Head of caudate nucleus (tissue), 42 donors: ENCODE data around the gene BCL7A.
A peak's percentile ranks its signal among the peaks of the same experiment; 100 is the strongest.

Experiments used
- DNase-seq, 42 donors: peaks; one replicate each; pipeline versions ENCODE4 v3.0.0 to v3.0.0-alpha.2; 2020 to 2021; ENCODE audit warnings: mixed read lengths in 7 of 42
- intact Hi-C: fragments of 100-400 bp; cut with DNase I; formaldehyde crosslinking; loops from one replicate; pipeline ENCODE4 v1.15.0; 2022

BCL7A gene

DNA sequence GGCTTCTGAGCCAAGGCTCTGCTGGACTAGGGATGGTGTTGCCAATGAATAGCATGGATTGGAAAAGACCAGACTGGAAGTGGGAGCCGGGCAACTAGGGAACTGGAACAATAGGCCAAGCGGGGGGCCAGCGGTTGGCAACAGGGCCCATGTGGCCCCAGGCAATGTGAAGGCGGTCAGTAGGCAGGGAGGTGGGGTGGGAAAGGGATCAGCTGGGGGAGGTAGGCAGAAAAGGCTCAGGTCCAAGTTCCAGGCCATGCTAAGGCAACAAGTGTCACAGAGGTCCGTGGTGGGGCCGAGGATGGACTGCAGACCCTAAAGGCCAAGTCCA is 42.0 kb downstream of the BCL7A start:
- intact Hi-C loops = no loop called here
- no peak for DNase-seq

- intact Hi-C loops = no loop called here
- peak; percentile 65 to 95 (median 89) for DNase-seq
These were observed 42.5 kb downstream of the BCL7A start for GRCh38 chr12:122064025-122064777.

DNA sequence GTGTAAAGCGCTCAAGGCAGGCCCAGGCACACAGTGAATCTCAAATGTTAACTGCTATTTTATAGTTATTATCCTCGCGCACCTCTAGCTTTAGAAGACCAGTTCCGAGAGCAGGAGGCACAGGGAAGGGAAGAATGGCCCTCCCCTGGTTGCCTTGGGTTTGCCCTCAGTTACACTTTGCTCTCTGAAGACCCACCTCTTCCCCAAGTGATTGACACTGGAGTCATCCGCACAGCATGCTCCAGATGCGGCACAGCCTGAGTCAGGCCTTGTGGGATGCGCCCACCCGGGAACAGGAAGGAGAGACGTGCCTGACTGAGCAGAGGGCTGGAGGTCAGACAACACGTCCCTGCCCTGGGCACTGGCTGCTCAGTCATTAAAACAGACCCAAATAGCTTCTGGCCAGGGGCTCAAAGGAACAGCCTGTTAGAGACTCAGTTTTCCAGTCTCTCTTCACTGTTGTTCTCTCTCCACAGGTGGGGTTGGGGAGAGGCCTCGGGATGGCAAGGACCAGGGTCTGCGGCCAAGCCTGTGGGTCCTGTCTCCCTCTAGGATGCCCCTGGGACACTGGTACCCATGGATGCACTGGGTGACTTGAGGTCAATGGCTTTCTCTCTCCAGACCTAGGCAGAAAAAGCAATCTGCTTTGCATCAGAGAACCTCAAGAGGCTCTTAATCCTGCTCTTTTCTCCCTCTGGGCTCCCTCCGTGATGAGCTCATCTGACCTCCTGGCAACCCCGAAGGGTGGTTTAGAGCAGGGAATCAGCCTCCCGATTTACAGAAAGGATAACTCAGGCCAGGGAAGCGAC is 43.3 kb downstream of the BCL7A start:
- peak in 36 of 42 donors; percentile 29 to 84 (median 64) for DNase-seq
- intact Hi-C loops = no loop called here

DNA sequence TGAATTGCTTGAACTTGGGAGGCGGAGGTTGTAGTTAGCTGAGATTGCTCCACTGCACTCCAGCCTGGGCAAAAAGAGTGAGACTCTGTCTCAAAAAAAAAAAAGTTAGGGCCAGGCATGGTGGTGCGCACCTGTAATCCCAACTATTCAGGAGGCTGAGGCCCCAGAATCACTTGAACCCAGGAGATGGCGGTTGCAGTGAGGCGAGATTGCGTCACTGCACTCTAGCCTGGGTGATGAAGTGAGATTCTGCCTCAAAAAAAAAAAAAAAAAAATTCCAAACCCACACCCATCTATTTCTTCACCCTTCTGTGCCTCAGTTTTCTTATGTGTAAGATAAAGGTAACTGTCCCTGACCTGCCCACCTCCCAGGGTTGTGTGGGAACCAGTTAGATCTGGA is 45.9 kb downstream of the BCL7A start:
- no peak for DNase-seq
- intact Hi-C loops = no loop called here

DNA sequence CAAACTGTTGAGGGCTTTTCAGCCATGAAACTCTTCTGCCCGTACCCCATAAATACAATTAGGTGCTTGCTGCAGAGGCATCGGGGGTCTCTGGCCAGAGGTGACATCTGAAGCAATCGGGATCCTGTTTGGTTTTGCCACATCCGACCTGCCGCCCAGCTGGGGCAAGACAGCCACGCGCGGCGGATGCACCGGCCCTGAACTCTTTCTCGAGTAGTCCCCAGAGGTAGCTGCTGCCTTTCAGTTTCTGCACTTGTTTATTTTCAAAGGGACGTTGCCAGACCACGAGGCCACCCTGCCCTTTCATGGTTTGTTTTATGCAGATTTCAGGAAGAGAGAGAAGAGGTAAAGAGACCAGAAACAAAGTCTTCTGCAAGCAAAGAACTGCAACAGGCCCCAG is 46.3 kb downstream of the BCL7A start:
- DNase-seq = no peak
- intact Hi-C loops = no loop called here

- intact Hi-C loops = no loop called here
- DNase-seq = peak in 2 of 42 donors; percentile 46 to 54
These were observed 50.6 kb downstream of the BCL7A start for GRCh38 chr12:122072031-122072970.

DNA sequence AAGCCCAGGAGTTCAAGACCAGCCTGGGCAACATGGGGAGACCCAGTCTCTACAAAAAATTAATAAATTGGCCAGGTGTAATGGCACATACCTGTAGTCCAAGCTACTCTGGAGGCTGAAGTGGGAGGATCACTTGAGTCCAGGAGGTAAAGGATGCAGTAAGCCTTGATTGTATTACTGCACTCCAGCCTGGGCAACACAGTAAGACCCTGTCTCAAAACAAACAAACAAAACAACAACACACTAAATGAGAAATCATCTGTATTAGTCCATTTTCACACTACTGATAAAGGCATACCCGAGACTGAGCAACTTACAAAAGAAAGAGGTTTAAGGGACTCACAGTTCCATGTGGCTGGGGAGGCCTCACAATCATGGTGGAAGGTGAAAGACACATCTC is 52.1 kb downstream of the BCL7A start:
- intact Hi-C loops = no loop called here
- DNase-seq = no peak

- peak in 1 of 42 donors; percentile 17 for DNase-seq
- intact Hi-C loops = loop anchor here (5.0 kb wide), 1 partner anchor 40 kb away; no protein-coding TSS in a partner anchor
These were observed 55.2 kb downstream of the BCL7A start for GRCh38 chr12:122076743-122077495.

DNA sequence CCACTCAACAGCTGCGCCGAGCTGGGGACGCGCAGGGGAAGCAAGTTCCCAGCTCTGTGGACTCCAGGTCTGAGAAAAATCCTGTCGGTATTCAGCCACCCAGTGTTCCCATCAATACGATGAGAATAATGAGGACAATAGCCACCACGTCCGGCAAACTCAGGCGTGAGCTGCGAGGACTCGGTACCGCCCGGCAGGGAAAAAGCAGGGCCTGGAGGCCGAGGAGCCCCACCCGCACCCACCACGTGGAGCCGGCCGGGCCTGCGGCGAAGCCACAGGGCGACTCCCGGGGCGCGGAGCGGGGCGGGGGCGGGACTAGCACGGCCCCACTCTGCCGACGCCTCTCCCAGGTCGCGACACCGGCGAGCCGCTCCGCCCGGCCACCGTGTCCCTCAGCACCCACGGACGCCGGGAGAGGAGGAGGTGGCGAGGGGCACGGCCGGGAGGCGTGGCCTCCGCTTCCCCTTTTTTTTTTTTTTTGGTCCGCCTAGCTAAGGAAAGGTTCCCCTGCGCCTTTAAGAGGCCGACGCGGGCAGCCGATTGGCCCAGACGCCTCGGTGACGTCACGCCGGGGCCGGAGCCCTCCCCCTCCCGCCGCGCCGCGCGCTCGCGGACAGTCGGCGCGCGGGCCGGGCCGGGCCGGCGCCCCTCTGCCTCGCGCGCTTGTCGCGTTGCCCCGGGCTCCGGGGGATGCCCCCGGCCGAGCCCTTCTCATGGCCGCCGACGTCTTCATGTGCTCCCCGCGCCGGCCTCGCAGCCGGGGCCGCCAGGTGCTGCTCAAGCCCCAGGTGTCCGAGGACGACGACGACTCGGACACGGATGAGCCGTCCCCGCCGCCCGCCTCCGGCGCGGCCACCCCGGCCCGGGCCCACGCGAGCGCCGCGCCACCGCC is 56.7 kb downstream of the BCL7A start, which contains the start of gene MLXIP:
MLXIP (plus strand) TSS at position 616 of the 892 bp plus-strand sequence; CDS start at position 714, 98 bp downstream.
- peak; percentile 82 to 98 (median 96) for DNase-seq
- intact Hi-C loops = loop anchor here (5.0 kb wide), 1 partner anchor 39 kb away; no protein-coding TSS in a partner anchor

GRCh38 chr12:122079033-122079531 is 57.4 kb downstream of the BCL7A start:
- DNase-seq = peak in 8 of 42 donors; percentile 15 to 53 (median 36)
- intact Hi-C loops = loop anchor here (5.0 kb wide), 1 partner anchor 38 kb away; no protein-coding TSS in a partner anchor

GRCh38 chr12:122079532-122080081 is 57.9 kb downstream of the BCL7A start:
- intact Hi-C loops = loop anchor here (5.0 kb wide), 1 partner anchor 38 kb away; no protein-coding TSS in a partner anchor
- peak in 1 of 42 donors; percentile 44 for DNase-seq

GRCh38 chr12:122080149-122081082 is 58.7 kb downstream of the BCL7A start:
- intact Hi-C loops = no loop called here
- peak in 33 of 42 donors; percentile 37 to 78 (median 59) for DNase-seq

GRCh38 chr12:122081083-122081696 is 59.5 kb downstream of the BCL7A start:
- intact Hi-C loops = no loop called here
- peak in 6 of 42 donors; percentile 16 to 67 (median 36) for DNase-seq

GRCh38 chr12:122081697-122082221 is 60.1 kb downstream of the BCL7A start:
- intact Hi-C loops = no loop called here

More at GRCh38 chr12:122081697-122082221, 60.1 kb downstream of the BCL7A start:
- peak in 1 of 42 donors; percentile 13 for DNase-seq
